NCI-H2029 (cell line): ENCODE results near the gene ANKRD36B.
"Not testable (repeated sequence)": the region's sequence is repeated elsewhere in the genome, so short reads cannot be mapped to it uniquely, and the experiment has no call there.

Experiments
- DNase-seq: peaks from one replicate; lab custom pipeline; 2025; lab: John Stamatoyannopoulos, UW

The ANKRD36B gene

GRCh38 chr2:97549058-97549457 lies 40.6 kb downstream of the ANKRD36B start:
- DNase-seq: not testable (repeated sequence)

GRCh38 chr2:97548536-97548935 lies 41.1 kb downstream of the ANKRD36B start:
- DNase-seq: not testable (repeated sequence)

GRCh38 chr2:97546711-97547110 lies 43.0 kb downstream of the ANKRD36B start:
- no peak for DNase-seq

- not testable (repeated sequence) for DNase-seq
These were observed 44.8 kb downstream of the ANKRD36B start for GRCh38 chr2:97544911-97545310.

- DNase-seq: not testable (repeated sequence)
These were observed 63.8 kb downstream of the ANKRD36B start for GRCh38 chr2:97525904-97526303.

- not testable (repeated sequence) for DNase-seq
These were observed 65.9 kb downstream of the ANKRD36B start for GRCh38 chr2:97523816-97524215.

GRCh38 chr2:97522916-97523555 lies 66.6 kb downstream of the ANKRD36B start:
- DNase-seq: not testable (repeated sequence)

- not testable (repeated sequence) for DNase-seq
These were observed 94.0 kb downstream of the ANKRD36B start for GRCh38 chr2:97495651-97496050.

- DNase-seq: not testable (repeated sequence)
These were observed 99.5 kb downstream of the ANKRD36B start for GRCh38 chr2:97490141-97490540.
